GM12891 (cell line): ENCODE data around the gene TRIM29.

Experiments
- POLR2A ChIP-seq: IDR thresholded peaks from 2 replicates; pipeline ENCODE4 v1.6.1; 2011; ENCODE audit warnings: low read depth, low read length, control low read depth
- POLR2AphosphoS5 ChIP-seq: IDR thresholded peaks from 2 replicates; pipeline ENCODE4 v1.6.1; 2011; ENCODE audit warnings: low read depth, low read length, control low read depth

DNA sequence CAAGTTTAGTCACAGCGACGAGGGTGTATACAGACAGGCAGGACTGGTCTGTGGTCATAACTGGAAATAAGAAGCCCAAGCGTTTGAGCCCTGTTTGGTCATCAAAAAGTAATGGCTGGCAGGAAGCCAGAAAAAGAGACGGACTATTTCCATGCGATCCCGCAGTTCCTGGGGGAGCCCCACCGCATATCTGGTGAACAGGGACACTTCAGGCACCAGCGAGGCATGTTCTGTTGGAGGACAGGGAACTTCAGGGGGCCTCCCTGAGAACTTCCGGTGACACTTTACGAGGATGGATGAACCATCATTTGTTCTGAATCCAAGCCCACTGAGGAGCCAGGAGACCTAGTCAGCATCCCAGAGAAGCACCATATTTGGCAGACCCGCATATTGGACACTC, 29.7 kb upstream of the TRIM29 start:
- TF ChIP-seq POLR2A, result no peak
- TF ChIP-seq POLR2AphosphoS5, result no peak
